ENCODE data around the gene GFAP. TPM values are rescaled to one million over a fixed set of nuclear protein-coding genes. Genes with fewer than 3 reads are reported as not detected.

GFAP gene
- total RNA-seq, 3 donors from 2014 or later (not counting 1 experiment from before 2014, with no cell fraction given): not detected

DNA sequence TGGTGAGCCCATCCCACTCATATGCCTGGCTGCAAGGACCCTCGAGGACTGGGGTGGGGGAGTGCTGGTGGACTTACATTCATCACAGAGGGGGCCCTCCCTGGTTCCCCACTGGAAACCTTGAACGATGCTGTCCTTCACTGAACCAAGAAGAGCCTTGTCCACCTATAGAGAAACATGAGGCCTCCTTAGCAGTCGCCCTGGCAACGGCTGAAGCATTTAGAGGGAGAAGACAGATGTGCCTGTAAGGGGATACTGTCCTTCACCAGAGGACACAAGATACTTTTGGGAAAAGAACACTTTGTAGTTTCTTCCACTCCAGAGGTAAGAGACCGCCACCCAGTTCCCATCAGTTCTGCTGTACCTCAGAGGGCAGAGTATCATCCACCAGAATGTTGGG is 61.1 kb downstream of the GFAP start:
- H3K4me1 Mint-ChIP-seq: peaks cover 0 to 7% of the 10 kb centered on the region in 2 donors
- H3K36me3 Mint-ChIP-seq: peaks cover 26% of the 10 kb centered on the region
- WGBS (ENCODE audit: insufficient coverage): 96% methylated on average over 5 of the region's 5 CpGs

More for the DNA sequence above, 61.1 kb downstream of the GFAP start:
- Histone ChIP-seq H3K4me3 (ENCODE audit: low read length) (no peak overlapping the region), H3K27ac (ENCODE audit: low read length) (no peak overlapping the region), H3K9me3 (ENCODE audit: control insufficient read depth, insufficient read depth, low read length) (no peaks in the 10 kb centered on the region), H3K4me1 (ENCODE audit: control insufficient read depth, insufficient read depth, low read length) (no peaks in the 10 kb centered on the region), H3K27me3 (ENCODE audit: control insufficient read depth, insufficient read depth, low read length) (no peaks in the 10 kb centered on the region), H3K36me3 (ENCODE audit: control insufficient read depth, insufficient read depth, low read length) (peaks cover 75% of the 10 kb centered on the region)
- DNase-seq (no peak), ATAC-seq (no peak)
- Mint-ChIP-seq H3K9me3 (no peaks in the 10 kb centered on the region), H3K4me3 (no peak overlapping the region), H3K27ac (no peak overlapping the region), H3K27me3 (ENCODE audit: low read depth in 2 of 2) (no peaks in the 10 kb centered on the region)
- TF ChIP-seq, protein P1, sequence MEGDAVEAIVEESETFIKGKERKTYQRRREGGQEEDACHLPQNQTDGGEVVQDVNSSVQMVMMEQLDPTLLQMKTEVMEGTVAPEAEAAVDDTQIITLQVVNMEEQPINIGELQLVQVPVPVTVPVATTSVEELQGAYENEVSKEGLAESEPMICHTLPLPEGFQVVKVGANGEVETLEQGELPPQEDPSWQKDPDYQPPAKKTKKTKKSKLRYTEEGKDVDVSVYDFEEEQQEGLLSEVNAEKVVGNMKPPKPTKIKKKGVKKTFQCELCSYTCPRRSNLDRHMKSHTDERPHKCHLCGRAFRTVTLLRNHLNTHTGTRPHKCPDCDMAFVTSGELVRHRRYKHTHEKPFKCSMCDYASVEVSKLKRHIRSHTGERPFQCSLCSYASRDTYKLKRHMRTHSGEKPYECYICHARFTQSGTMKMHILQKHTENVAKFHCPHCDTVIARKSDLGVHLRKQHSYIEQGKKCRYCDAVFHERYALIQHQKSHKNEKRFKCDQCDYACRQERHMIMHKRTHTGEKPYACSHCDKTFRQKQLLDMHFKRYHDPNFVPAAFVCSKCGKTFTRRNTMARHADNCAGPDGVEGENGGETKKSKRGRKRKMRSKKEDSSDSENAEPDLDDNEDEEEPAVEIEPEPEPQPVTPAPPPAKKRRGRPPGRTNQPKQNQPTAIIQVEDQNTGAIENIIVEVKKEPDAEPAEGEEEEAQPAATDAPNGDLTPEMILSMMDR (IDR thresholded peaks at IDR 0.05): no peak
- intact Hi-C loops (cut with micrococcal nuclease): no loop called here

Other genes starting within 250 kb of the GFAP start
- gene CCDC43, start 225.7 kb downstream of the GFAP start, total RNA-seq: 10 to 100 TPM; 20.2 to 26.9 (median 23.7) TPM
- 1 to 10 TPM; 3.0 to 4.1 (median 4.1) TPM for gene DBF4B, start 206.8 kb downstream of the GFAP start, total RNA-seq
- under 1 TPM; 0.18 to 0.28 (median 0.28) TPM for gene ADAM11, start 156.5 kb downstream of the GFAP start, total RNA-seq
- under 1 TPM in 1 of 3 donors, not detected in 2; 0.16 TPM for gene GJC1, start 85.2 kb downstream of the GFAP start, total RNA-seq
- not detected for gene HIGD1B, start 67.6 kb downstream of the GFAP start, total RNA-seq
- 100 to 1,000 TPM; 135 to 178 (median 164) TPM for gene EFTUD2, start 16.1 kb downstream of the GFAP start, total RNA-seq
- 1 to 10 TPM in 2 of 3 donors, under 1 TPM in 1; 0.53 to 1.3 (median 1.1) TPM for gene KIF18B, start 32.3 kb upstream of the GFAP start, total RNA-seq
- not detected for gene C1QL1, start 52.8 kb upstream of the GFAP start, total RNA-seq
- gene DCAKD, start 136.1 kb upstream of the GFAP start, total RNA-seq: 10 to 100 TPM; 15.4 to 21.4 (median 21.1) TPM
- 10 to 100 TPM; 56.6 to 94.7 (median 77.6) TPM for gene NMT1, start 145.8 kb upstream of the GFAP start, total RNA-seq
- 1 to 10 TPM; 2.5 to 2.9 (median 2.5) TPM for gene PLCD3, start 217.0 kb upstream of the GFAP start, total RNA-seq
- gene ACBD4, start 220.2 kb upstream of the GFAP start, total RNA-seq: 10 to 100 TPM; 12.0 to 15.9 (median 14.2) TPM
- gene HEXIM1, start 233.0 kb upstream of the GFAP start, total RNA-seq: 10 to 100 TPM; 64.9 to 80.7 (median 79.8) TPM
- 1 to 10 TPM; 4.1 to 5.3 (median 4.5) TPM for gene HEXIM2, start 246.4 kb upstream of the GFAP start, total RNA-seq